Measurements from ENCODE around the gene R3HDM4.

Gene R3HDM4

GRCh38 chr19:947090-947706 lies 34.2 kb upstream of the R3HDM4 start:
- no peak for FAIRE-seq

GRCh38 chr19:945401-946252 lies 32.6 kb upstream of the R3HDM4 start:
- FAIRE-seq: no peak

DNA sequence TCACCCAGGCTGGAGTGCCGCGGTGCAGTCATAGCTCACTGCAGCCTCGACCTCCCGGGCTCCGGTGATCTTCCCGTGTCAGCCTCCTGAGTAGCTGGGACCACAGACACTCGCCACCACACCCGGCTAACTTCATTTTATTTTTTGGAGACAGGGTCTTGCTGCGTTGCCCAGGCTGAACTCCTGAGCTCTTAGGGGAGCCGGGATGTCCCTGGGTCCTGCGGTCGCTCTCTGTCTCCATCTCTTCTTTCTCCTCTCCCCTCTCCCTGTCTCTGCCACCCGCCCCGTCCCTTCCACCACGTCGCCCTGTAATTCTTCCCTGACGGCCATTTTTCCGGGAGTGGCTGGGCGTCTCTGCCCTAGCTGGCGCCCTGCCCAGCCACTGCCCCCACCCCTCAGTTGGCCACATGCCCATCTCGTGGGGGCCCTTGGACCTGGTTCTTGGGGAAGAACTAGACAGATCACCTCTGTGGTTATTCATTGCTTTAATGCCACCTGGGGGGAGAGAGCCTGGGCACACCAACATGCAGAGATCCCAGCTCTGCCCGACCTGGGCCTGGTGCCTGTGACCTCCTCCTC lies 31.7 kb upstream of the R3HDM4 start:
- FAIRE-seq: no peak

GRCh38 chr19:944171-944567 lies 31.1 kb upstream of the R3HDM4 start:
- no peak for FAIRE-seq

DNA sequence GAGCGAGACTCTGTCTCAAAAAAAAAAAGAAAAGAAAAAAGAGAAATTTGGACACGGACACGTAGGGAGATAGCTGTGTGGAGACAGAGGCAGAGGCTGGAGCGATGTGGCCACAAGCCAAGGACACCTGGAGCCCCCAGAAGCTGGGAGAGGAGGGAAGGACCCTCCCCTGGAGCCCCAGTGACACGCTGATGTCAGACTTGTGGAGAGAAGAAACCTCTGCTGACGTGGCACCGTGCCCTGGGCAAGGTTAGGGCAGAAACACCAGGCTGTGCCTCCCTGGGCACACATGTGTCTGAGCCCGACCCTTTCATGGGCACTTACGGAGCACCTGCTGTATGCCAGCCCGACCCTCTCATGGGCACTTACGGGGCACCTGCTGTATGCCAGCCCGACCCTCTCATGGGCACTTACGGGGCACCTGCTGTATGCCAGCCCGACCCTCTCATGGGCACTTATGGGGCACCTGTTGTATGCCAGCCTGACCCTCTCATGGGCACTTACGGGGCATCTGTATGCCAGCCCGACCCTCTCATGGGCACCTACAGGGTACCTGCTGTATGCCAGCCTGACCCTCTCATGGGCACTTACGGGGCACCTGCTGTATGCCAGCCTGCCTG lies 30.6 kb upstream of the R3HDM4 start:
- no peak for FAIRE-seq

DNA sequence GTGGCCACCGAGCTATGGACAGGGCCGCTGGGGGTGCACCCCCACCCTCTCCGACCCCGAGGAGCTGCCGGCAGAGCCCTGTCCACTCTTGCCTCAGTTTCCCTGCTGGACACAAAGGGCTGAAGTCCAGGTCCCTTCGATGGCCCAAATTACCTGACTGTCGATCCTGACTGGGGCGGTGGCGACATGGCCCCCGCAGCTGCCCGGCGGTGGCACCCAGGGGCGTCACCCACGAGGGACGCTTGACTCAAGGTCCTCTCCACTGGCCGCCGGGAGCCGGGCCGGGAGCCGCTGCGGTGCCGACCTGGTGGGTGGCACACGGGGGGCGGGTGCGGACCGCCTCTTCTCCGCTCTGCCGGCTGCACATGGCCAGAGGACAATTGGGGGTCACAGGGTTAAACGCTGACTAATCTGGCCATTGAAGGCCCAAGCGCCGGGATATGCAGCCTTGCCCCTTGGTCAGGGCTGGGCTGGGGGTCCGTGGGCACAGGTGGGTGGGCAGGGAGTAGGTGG lies 29.2 kb upstream of the R3HDM4 start:
- no peak for FAIRE-seq

DNA sequence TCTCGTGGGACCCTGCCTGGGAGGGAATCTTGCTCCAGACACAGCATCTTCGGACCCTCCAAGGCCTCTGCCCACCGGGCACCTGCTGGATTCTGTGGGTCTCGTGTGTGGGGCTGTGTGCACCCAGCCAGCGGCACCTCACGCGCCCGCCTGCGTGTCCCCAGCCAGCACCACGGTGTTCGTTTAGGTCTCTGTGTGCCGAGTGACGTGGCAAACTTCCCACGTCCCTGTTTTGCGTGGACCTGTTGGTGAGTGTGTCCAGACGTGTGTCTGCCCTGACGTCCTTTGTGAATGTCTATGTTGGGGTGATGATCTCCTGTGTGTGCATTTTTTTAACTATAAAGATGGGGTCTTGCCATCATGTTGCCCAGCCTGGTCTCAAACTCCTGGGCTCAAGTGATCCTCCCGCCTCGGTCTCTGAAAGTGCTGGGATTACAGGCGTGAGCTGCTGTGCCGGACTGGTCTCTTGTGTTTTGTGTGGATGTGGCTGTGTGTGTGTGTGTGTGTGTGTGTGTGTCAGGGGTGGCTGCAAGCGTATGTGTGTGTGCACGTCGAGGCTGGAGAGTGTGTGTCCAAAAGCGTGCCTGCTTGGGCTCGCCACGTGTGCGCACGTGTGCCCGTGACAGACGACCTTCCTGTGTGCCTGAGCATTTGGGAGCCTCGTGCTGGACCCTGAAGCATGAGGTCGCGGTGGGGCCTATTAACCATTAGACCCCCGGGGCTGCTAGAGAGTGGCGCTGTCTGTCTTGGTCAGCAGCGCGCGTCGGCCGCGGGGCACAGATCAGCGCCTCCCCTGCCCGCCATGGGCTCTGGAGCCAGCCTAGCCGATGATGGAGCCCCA lies 28.5 kb upstream of the R3HDM4 start:
- no peak for FAIRE-seq

DNA sequence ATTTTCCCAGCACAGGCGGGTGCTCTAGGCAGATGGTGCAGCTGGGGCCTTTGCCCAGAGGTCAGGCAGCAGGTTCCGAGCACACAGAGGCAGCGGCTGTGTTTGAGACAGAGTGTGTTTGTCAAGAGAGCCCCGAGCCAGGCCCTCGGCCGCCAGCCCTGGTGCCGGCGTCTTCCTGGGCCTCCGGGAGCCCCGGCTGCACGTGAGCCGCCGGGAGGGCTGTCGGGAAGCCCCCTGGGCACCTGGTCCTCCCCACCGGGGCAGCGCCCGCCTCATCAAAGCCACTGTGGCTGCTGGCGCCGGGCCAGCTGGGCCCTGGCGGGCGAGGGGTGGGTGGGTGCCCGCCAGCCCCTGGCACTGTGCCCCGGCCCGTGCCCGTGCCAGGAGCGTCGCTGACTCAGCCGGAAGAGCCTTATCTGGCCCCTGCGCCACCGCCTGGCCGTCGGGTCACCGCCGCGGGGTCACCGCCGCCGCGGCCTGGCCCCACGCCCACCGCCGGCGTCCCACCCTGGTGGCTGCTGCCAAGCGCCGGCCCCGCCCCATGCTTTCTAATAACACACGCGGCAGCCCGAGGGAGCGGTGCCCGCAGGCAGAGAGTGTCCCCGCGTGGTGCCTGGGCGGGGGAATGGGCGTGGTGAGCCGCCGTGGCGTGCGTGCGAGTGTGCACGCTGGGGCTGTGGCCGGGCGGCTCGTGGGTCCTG lies 27.7 kb upstream of the R3HDM4 start:
- FAIRE-seq: no peak

DNA sequence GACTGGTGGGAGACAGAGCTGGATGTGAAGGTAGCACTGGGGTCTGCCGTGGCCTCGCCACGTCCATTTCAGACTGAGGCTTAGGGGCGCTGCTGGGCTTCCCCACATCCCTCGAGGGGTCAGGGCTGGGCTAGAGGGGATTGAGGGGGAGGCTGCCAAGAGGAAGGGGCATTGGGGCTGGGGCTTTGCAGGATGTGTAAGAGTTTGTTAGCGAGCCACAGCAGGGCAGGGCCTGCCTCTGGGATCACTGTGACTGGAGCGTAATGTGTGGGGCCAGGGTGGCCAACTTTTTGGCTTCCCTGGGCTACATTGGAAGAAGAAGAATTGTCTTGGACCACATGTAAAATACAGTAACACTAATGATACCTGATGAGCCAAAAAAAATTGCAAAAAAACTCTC lies 26.9 kb upstream of the R3HDM4 start:
- no peak for FAIRE-seq

DNA sequence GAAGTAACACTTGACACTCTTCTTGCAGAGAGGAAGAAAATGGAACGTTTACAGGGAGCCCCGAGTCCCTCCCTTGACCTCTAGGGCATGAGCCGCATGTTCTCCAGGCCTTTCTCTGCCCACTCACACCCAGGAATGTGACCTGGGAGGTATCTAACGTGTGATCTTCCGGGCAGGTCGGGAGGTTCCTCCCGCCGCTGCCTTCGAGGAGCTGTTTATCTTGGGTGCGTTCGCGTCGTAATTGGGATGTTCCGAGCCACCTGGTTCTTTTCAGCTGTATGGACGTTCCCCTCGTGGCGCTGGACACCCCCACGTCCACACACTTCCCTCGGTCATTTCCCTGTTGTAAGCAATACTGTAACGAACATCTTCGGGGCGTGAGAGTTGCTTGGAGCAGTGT lies 26.4 kb upstream of the R3HDM4 start:
- no peak for FAIRE-seq

GRCh38 chr19:938233-938923 lies 25.4 kb upstream of the R3HDM4 start:
- no peak for FAIRE-seq

DNA sequence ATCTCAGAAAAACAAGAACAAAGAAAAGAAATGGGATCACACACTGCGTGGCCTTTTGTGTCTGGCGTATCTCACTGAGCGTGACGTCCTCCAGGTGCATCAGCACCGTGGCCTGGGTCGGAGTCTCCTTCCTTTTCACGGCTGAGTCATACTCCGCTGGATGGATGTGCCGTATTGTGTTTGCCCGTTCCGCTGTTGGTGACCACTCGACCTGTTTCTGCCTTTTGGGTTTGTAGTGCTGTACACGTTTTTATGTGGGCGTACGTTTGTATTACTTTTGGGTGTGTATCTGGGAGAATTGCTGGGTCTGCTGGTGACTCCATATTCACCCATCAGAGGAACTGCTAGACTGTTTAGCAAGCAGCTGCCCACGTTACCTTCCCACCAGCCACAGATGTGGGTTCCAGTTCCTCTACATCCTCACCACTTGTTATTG lies 24.3 kb upstream of the R3HDM4 start:
- FAIRE-seq: no peak

DNA sequence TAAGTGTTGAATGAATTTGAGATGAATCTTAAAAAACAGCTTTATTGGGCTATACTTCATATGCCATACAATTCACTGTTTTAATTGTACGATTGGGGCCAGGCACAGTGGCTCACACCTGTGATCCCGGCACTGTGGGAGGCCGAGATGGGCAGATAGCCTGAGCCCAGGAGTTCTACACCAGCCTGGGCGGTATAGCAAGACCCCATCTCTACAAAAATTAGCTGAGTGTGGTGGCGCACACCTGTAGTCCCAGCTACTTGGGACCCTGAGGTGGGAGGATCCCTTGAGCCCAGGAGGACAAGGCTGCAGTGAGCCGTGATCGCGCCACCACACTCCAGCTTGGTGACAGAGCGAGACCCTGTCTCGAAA lies 23.1 kb upstream of the R3HDM4 start:
- no peak for FAIRE-seq

GRCh38 chr19:934865-935479 lies 22.0 kb upstream of the R3HDM4 start:
- peak; percentile 58 for FAIRE-seq

GRCh38 chr19:934197-934840 lies 21.3 kb upstream of the R3HDM4 start:
- no peak for FAIRE-seq

DNA sequence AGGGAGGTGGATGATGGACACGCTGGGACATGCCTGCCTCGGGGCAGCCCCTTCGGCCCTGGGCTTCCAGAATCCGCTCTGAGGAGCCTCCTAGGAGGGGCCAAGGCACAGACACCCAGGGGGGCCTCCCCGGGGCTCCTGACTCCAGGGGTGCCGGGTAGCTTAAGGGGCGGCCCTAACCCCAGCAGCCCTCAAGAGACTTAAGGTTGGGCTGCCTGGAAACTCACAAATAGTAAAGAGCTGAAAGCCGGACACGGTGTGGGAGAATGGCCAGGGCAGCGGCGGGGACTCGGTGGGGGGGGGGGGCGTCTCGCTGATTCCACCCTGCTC lies 20.5 kb upstream of the R3HDM4 start:
- no peak for FAIRE-seq

- FAIRE-seq: no peak
These were observed 19.9 kb upstream of the R3HDM4 start for GRCh38 chr19:932648-933552.

GRCh38 chr19:931860-932647 lies 19.0 kb upstream of the R3HDM4 start:
- FAIRE-seq: no peak

DNA sequence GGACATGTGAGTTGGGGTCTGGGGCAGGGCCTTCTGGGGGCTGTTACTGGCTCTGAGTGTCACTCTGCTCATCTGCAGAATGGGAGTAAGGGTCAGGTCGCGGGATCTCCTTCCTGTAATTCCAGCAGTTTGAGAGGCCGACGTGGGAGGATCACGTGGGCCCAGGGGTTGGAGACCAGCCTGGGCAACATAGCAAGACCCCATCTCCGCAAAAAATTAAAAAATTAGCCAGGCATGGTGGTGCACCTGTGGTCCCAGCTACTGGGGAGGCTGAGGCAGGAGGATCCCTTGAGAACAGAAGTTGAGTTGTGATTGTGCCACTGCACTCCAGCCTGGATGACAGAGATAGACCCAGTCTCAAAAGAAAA lies 16.9 kb upstream of the R3HDM4 start:
- no peak for FAIRE-seq

Data from islet of Langerhans (tissue), 1 donor.